ENCODE data around the gene GDF10.

GDF10 gene

GRCh38 chr10:47358457-47358856 lies 58.5 kb downstream of the GDF10 start:
- DNase-seq, result no peak

GRCh38 chr10:47359101-47359500 lies 59.1 kb downstream of the GDF10 start:
- no peak for DNase-seq

GRCh38 chr10:47359626-47360418 lies 59.8 kb downstream of the GDF10 start:
- DNase-seq, result no peak

- no peak for DNase-seq
Measured at GRCh38 chr10:47360419-47361040, 60.5 kb downstream of the GDF10 start.

GRCh38 chr10:47361293-47361692 lies 61.3 kb downstream of the GDF10 start:
- DNase-seq, result no peak

- no peak for DNase-seq
Measured at GRCh38 chr10:47362199-47362598, 62.2 kb downstream of the GDF10 start.

Data from NCI-H187 treated with DMSO at 0.1 percent for 48 hours (cell line).